GM12801 (cell line): ENCODE measurements around the gene MPC1.

ENCODE experiments used
- CTCF ChIP-seq: IDR thresholded peaks from one replicate; pipeline ENCODE4 v1.5.1; 2011; ENCODE audit warnings: control low read depth; ENCODE audit not compliant: insufficient read length; ENCODE audit errors: extremely low read depth

Gene MPC1

GRCh38 chr6:166381733-166382499 is 824 bp downstream of the MPC1 start:
- TF ChIP-seq CTCF: no peak

GRCh38 chr6:166381381-166381732 is 1.4 kb downstream of the MPC1 start:
- TF ChIP-seq CTCF: no peak

GRCh38 chr6:166379800-166380199 is 2.9 kb downstream of the MPC1 start:
- TF ChIP-seq CTCF: no peak

GRCh38 chr6:166379103-166379586 is 3.6 kb downstream of the MPC1 start:
- TF ChIP-seq CTCF: no peak

- no peak for TF ChIP-seq CTCF
Measured at GRCh38 chr6:166377721-166378120, 5.0 kb downstream of the MPC1 start.

GRCh38 chr6:166375013-166375412 is 7.7 kb downstream of the MPC1 start:
- no peak for TF ChIP-seq CTCF

GRCh38 chr6:166370489-166370888 is 12.3 kb downstream of the MPC1 start:
- no peak for TF ChIP-seq CTCF

GRCh38 chr6:166369782-166370181 is 13.0 kb downstream of the MPC1 start:
- no peak for TF ChIP-seq CTCF
